PFSK-1 (cell line): ENCODE measurements around the gene IKBKG.

ENCODE experiments used
- FOXP2 ChIP-seq: optimal IDR thresholded peaks from 2 replicates; pipeline ENCODE3; 2011; ENCODE audit warnings: borderline replicate concordance, control low read depth, inconsistent platforms; ENCODE audit not compliant: insufficient read depth; ENCODE audit errors: extremely low read length, extremely low read depth
- POLR2AphosphoS5 ChIP-seq: IDR thresholded peaks from 2 replicates; pipeline ENCODE4 v1.6.1; 2012; ENCODE audit warnings: low read depth, mild to moderate bottlenecking, control low read depth, low read length, moderate library complexity
- SIN3A ChIP-seq: IDR thresholded peaks from 2 replicates; pipeline ENCODE4 v1.6.1; 2012; ENCODE audit warnings: mild to moderate bottlenecking, low read length, moderate library complexity, borderline replicate concordance; ENCODE audit not compliant: insufficient read depth
- TAF1 ChIP-seq: IDR thresholded peaks from 2 replicates; pipeline ENCODE4 v1.6.1; 2012; ENCODE audit warnings: low read length, control low read depth, borderline replicate concordance; ENCODE audit not compliant: insufficient read depth
- TF ChIP-seq, protein P1 (sequence below), 2 experiments: IDR thresholded peaks; 2 replicates each; pipeline versions ENCODE4 v1.6.1 to v1.8.0; 2011 to 2012; ENCODE audit warnings: low read depth in 2 of 2, low read length in 2 of 2, control low read depth in 1 of 2, inconsistent platforms in 1 of 2, mild to moderate bottlenecking in 1 of 2, moderate library complexity in 1 of 2; ENCODE audit not compliant: insufficient read depth in 1 of 2

The IKBKG gene

DNA sequence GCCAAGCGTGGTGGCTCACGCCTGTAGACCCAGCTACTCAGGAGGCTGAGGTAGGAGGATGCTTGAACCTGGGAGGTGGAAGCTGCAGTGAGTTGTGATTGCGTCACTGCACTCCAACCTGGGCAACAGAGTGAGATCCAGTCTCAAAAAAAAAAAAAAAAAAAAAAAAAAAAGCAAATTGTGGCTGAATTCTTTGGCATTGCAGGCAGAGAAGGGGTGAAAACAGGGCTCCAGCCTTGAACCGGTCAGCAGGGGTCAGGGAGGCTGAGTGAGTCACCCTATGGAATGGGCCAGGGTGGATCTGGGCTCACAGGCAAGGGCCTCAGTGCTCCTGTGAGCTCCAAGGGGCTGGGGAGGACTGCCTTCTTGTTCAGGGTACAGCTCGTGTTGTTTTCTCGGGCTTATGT is 18.2 kb upstream of the IKBKG start:
- TF ChIP-seq FOXP2, result no peak
- TF ChIP-seq, protein P1, sequence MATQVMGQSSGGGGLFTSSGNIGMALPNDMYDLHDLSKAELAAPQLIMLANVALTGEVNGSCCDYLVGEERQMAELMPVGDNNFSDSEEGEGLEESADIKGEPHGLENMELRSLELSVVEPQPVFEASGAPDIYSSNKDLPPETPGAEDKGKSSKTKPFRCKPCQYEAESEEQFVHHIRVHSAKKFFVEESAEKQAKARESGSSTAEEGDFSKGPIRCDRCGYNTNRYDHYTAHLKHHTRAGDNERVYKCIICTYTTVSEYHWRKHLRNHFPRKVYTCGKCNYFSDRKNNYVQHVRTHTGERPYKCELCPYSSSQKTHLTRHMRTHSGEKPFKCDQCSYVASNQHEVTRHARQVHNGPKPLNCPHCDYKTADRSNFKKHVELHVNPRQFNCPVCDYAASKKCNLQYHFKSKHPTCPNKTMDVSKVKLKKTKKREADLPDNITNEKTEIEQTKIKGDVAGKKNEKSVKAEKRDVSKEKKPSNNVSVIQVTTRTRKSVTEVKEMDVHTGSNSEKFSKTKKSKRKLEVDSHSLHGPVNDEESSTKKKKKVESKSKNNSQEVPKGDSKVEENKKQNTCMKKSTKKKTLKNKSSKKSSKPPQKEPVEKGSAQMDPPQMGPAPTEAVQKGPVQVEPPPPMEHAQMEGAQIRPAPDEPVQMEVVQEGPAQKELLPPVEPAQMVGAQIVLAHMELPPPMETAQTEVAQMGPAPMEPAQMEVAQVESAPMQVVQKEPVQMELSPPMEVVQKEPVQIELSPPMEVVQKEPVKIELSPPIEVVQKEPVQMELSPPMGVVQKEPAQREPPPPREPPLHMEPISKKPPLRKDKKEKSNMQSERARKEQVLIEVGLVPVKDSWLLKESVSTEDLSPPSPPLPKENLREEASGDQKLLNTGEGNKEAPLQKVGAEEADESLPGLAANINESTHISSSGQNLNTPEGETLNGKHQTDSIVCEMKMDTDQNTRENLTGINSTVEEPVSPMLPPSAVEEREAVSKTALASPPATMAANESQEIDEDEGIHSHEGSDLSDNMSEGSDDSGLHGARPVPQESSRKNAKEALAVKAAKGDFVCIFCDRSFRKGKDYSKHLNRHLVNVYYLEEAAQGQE (IDR thresholded peaks at IDR 0.05; ENCODE audit: insufficient read depth in 1 of 2, low read depth in 2 of 2, low read length in 2 of 2), result no peak
- no peak for TF ChIP-seq POLR2AphosphoS5
- TF ChIP-seq SIN3A, result no peak
- no peak for TF ChIP-seq TAF1

DNA sequence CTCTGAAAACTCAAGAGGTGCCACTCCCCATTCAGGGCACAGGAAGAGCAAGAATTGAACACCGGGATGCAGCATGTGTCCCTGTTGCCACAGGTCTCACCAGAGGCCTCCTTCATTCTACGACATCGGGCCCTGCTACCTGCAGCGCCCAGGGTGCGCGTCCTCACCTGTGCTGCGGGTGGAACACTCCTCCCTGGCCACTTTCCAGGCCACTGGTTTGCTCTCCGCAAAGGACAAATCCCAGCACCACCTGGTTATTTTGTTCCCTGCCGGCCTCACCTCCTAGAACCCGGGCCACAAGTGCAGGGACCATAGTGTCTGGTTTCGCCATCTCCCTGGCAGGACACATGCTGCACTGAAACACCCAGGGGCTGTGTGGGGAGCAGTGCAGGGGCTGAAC is 17.1 kb upstream of the IKBKG start:
- TF ChIP-seq, protein P1 (IDR thresholded peaks at IDR 0.05; ENCODE audit: insufficient read depth in 1 of 2, low read depth in 2 of 2, low read length in 2 of 2), result no peak
- TF ChIP-seq POLR2AphosphoS5, result no peak

DNA sequence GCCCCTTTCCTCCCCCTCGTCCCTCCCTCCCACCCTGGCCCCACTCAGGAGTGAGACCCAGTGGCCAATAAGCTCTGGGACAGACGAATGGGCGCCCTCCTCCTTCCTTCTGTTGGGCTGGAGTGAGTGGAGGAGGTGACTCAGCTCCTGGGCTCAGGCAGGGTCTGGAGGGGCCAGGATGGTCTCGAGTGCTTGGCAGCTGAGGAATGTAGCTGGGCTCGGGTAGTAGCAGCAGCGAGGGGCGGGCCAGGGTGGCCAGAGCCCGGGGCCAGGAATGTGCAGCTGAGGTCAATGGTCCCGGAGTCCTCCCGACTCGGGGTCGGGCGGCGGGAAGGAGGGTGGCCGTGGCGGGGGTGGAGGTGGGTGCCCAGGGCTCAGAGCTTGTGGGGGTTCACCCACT is 15.8 kb upstream of the IKBKG start:
- no peak for TF ChIP-seq FOXP2
- TF ChIP-seq POLR2AphosphoS5, result no peak
- TF ChIP-seq, protein P1 (IDR thresholded peaks at IDR 0.05; ENCODE audit: insufficient read depth in 1 of 2, low read depth in 2 of 2, low read length in 2 of 2), result no peak
- TF ChIP-seq TAF1, result no peak
- no peak for TF ChIP-seq SIN3A

DNA sequence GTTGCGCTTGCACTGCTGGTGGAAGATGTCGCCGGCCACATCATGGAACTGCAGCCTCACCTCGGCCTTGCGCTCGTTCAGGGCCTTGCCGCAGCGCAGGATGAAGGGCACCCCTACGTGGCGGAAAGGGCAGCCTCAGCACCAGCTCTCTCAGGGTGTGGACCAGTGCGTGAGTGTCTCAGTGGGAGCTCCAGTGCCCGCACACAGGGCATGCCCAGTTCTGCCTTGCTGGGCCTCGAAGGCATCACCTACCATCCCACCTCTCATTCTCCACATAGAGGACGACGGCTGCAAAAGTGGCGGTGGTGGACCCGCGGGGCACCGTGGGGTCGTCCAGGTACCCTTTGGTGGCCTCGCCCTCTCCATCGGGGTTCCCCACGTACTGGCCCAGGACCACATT is 14.7 kb upstream of the IKBKG start:
- no peak for TF ChIP-seq SIN3A
- TF ChIP-seq TAF1, result no peak
- no peak for TF ChIP-seq POLR2AphosphoS5
- no peak for TF ChIP-seq FOXP2
- TF ChIP-seq, protein P1 (IDR thresholded peaks at IDR 0.05; ENCODE audit: insufficient read depth in 1 of 2, low read depth in 2 of 2, low read length in 2 of 2), result no peak

DNA sequence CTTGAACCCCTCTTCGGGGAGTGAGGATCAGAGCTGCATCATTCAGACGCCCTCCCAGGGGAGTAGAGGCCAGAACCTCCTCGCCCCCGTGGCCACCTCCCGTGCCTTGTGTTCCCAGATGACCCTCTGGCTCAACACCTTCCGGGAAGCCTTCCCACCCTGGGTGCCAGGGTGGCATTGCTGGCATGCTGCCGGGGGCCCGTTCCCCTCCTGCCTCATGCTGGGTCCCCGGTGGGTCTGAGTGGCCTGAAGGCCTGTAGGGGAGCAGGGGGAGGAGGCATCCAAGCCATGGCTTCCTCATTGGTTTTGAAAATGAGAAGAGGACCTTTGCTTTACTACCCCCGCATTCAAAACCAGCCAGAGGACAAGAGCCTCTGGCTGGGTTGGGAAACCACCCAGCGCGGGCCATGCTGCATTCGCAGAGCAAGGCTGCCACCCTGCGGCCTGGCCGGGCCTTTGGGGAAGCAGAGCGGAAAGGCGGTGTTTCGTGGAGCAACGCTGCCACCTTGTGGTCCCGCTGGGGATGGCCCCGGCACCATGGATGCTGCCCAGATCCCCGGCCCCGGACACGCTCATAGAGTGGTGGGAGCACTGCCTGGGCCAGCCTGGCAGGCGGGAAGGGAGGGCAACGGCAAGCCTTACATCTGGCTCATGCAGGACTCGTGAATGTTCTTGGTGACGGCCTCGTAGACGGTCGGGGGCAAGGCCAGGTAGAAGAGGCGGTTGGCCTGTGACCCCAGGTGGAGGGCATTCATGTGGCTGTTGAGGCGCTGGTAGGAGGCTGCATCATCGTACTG is 12.7 kb upstream of the IKBKG start:
- TF ChIP-seq FOXP2, result no peak
- TF ChIP-seq, protein P1 (IDR thresholded peaks at IDR 0.05; ENCODE audit: insufficient read depth in 1 of 2, low read depth in 2 of 2, low read length in 2 of 2), result no peak
- TF ChIP-seq TAF1, result no peak
- no peak for TF ChIP-seq SIN3A
- TF ChIP-seq POLR2AphosphoS5, result no peak
